ENCODE results near the gene CD44. TPM values are rescaled to one million over a fixed set of nuclear protein-coding genes. Genes with fewer than 3 reads are reported as not detected.

CD44 gene
- polyA plus RNA-seq, 1 donor from 2014 or later = 0.77 TPM

GRCh38 chr11:35155677-35156076 is 16.7 kb downstream of the CD44 start:
- Histone ChIP-seq H3K4me3 (ENCODE audit: low read length) (no peak overlapping the region), H3K4me2 (ENCODE audit: low read length) (no peak overlapping the region)
- TF ChIP-seq POLR2AphosphoS5 (IDR thresholded peaks at IDR 0.05) (no peak), CTCF (IDR thresholded peaks at IDR 0.05; ENCODE audit: poor library complexity, severe bottlenecking) (no peak), EP300 (conservative IDR thresholded peaks at IDR 0.05; ENCODE audit: poor library complexity, severe bottlenecking) (no peak), SMC3 (conservative IDR thresholded peaks at IDR 0.05; ENCODE audit: poor library complexity) (no peak), REST (IDR thresholded peaks at IDR 0.05; ENCODE audit: borderline replicate concordance) (no peak), RAD21 (conservative IDR thresholded peaks at IDR 0.05) (no peak), TAF1 (IDR thresholded peaks at IDR 0.05; ENCODE audit: low read depth) (no peak), MXI1 (conservative IDR thresholded peaks at IDR 0.05; ENCODE audit: poor library complexity, severe bottlenecking) (no peak), EZH2 (IDR thresholded peaks at IDR 0.05; ENCODE audit: borderline replicate concordance, insufficient read depth, low read length, poor library complexity, severe bottlenecking) (no peak)

GRCh38 chr11:35157814-35158700 is 19.1 kb downstream of the CD44 start:
- Histone ChIP-seq H3K9ac (ENCODE audit: low read length) (no peak overlapping the region), H3F3A (ENCODE audit: insufficient read depth, low read length, poor library complexity, severe bottlenecking) (no peaks in the 10 kb centered on the region), H3K27ac (ENCODE audit: low read length) (no peak overlapping the region), H3K27me3 (ENCODE audit: insufficient read depth, low read depth, low read length) (no peaks in the 10 kb centered on the region), H3K36me3 (ENCODE audit: insufficient read depth, low read length) (no peaks in the 10 kb centered on the region), H3K9me2 (ENCODE audit: insufficient read depth, low read length) (no peaks in the 10 kb centered on the region), H2AFZ (ENCODE audit: low read depth, low read length) (no peak overlapping the region), H4K20me1 (ENCODE audit: insufficient read depth) (no peaks in the 10 kb centered on the region), H3K4me2 (ENCODE audit: low read length) (no peak overlapping the region), H3K4me3 (ENCODE audit: low read length) (no peak overlapping the region), H3K9me3 (ENCODE audit: low read length) (no peaks in the 10 kb centered on the region), H3K79me2 (replicated peaks; ENCODE audit: insufficient read depth, low read length) (no peaks in the 10 kb centered on the region)
- TF ChIP-seq POLR2AphosphoS5 (IDR thresholded peaks at IDR 0.05) (no peak), EP300 (conservative IDR thresholded peaks at IDR 0.05; ENCODE audit: poor library complexity, severe bottlenecking) (no peak), MXI1 (conservative IDR thresholded peaks at IDR 0.05; ENCODE audit: poor library complexity, severe bottlenecking) (no peak), RAD21 (conservative IDR thresholded peaks at IDR 0.05) (no peak), CTCF (IDR thresholded peaks at IDR 0.05; ENCODE audit: poor library complexity, severe bottlenecking) (no peak), REST (IDR thresholded peaks at IDR 0.05; ENCODE audit: borderline replicate concordance) (no peak), TAF1 (IDR thresholded peaks at IDR 0.05; ENCODE audit: low read depth) (no peak), SMC3 (conservative IDR thresholded peaks at IDR 0.05; ENCODE audit: poor library complexity) (no peak)

More at GRCh38 chr11:35155677-35156076, 16.7 kb downstream of the CD44 start:
- H3K79me2 ChIP-seq (replicated peaks; ENCODE audit: insufficient read depth, low read length) = no peaks in the 10 kb centered on the region
- no peaks in the 10 kb centered on the region for H3K9me2 ChIP-seq (ENCODE audit: insufficient read depth, low read length)
- no peak overlapping the region for H2AFZ ChIP-seq (ENCODE audit: low read depth, low read length)
- H3K27ac ChIP-seq (ENCODE audit: low read length) = no peak overlapping the region
- no peaks in the 10 kb centered on the region for H3K27me3 ChIP-seq (ENCODE audit: insufficient read depth, low read depth, low read length)
- H3K9ac ChIP-seq (ENCODE audit: low read length) = no peak overlapping the region
- no peaks in the 10 kb centered on the region for H3K9me3 ChIP-seq (ENCODE audit: low read length)
- H3F3A ChIP-seq (ENCODE audit: insufficient read depth, low read length, poor library complexity, severe bottlenecking) = no peaks in the 10 kb centered on the region
- H4K20me1 ChIP-seq (ENCODE audit: insufficient read depth) = no peaks in the 10 kb centered on the region
- H3K36me3 ChIP-seq (ENCODE audit: insufficient read depth, low read length) = no peaks in the 10 kb centered on the region
